GM10266 (cell line): ENCODE measurements around the gene SMYD3.

Experiments
- DNase-seq: peaks from one replicate; pipeline ENCODE4 v3.0.0; 2012; ENCODE audit errors: extremely low spot score
- CTCF ChIP-seq: IDR thresholded peaks from 2 replicates; pipeline ENCODE4 v1.5.1; 2012; ENCODE audit warnings: mild to moderate bottlenecking, low read depth; ENCODE audit not compliant: control insufficient read depth, insufficient read depth; ENCODE audit errors: missing control alignments

SMYD3 gene

GRCh38 chr1:245923215-245923614 lies 583.9 kb downstream of the SMYD3 start:
- TF ChIP-seq CTCF: no peak
- no peak for DNase-seq

GRCh38 chr1:245921417-245921816 lies 585.7 kb downstream of the SMYD3 start:
- no peak for TF ChIP-seq CTCF
- no peak for DNase-seq

GRCh38 chr1:245917403-245917802 lies 589.7 kb downstream of the SMYD3 start:
- TF ChIP-seq CTCF: no peak
- DNase-seq: no peak

- no peak for DNase-seq
- TF ChIP-seq CTCF: no peak
Observed at GRCh38 chr1:245915841-245916240, 591.2 kb downstream of the SMYD3 start.

GRCh38 chr1:245915406-245915805 lies 591.7 kb downstream of the SMYD3 start:
- no peak for TF ChIP-seq CTCF
- no peak for DNase-seq

GRCh38 chr1:245908543-245908942 lies 598.5 kb downstream of the SMYD3 start:
- TF ChIP-seq CTCF: no peak
- DNase-seq: no peak

GRCh38 chr1:245906207-245906606 lies 600.9 kb downstream of the SMYD3 start:
- DNase-seq: no peak
- TF ChIP-seq CTCF: no peak
